Activated T-cell treated with anti-CD3 and anti-CD28 coated beads, Interleukin-2, amount 50 U/mL, for 1 hour (primary cell): ENCODE results near the gene DRAM2.
"Not testable (repeated sequence)": the region's sequence is repeated elsewhere in the genome, so short reads cannot be mapped to it uniquely, and the experiment has no call there.

ENCODE experiments used
- DNase-seq: peaks from one replicate; pipeline ENCODE4 v3.0.0-alpha.2; 2020

Gene DRAM2

GRCh38 chr1:111141245-111142220 lies 1.6 kb upstream of the DRAM2 start:
- no peak for DNase-seq

DNA sequence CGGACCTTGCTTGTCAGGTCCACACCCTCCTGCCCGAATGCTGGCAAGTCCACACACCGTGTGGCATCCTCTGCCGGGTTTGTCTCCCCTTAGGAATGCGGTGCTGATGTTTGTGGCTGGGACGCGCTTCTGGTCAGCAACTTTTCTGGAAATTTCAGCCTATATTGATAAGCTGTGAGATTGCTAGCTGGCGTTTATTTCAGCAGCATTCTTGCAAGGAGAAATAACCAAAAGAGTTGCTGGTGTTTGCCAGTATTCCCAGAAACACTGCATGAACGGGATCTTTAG lies 731 bp upstream of the DRAM2 start:
- DNase-seq, result no peak

GRCh38 chr1:111139324-111139955 lies 453 bp downstream of the DRAM2 start:
- no peak for DNase-seq

DNA sequence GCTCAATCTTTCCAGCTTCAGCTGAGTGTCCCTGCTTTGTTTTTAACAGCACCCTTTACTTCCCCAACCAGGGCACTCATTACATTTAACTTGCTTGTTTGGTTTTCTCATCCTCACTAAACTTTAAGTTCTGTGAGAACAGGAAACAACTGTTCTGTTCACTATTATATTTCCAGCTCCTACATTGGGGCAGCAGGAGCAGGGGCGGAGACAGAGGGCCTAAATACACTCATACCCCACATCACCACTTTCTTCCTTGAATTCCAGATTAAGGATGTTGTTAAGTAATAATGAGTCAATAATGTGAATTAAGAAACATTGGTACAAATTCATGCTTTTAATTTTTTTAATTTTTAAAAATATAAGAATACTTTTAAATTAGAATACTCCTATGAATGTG lies 6.0 kb downstream of the DRAM2 start:
- DNase-seq, result no peak

DNA sequence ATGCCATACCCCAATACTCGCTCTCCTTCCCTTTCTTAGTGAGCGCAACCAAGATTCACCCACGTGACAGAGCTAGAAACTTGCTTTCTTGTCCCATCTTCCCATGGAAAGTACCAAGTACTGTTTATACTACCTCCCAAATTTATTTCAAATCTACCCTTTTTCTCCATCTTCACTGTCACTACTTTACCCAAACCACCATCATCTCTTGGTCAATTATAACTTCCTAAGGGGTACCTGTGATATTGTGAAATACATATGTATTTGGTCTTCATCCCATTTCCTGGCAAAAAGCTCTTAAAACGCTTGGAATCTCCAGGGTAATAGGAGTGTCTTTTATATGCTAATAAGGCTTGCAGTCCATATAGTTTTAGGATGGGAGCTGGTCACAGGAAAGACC lies 8.2 kb downstream of the DRAM2 start:
- no peak for DNase-seq

DNA sequence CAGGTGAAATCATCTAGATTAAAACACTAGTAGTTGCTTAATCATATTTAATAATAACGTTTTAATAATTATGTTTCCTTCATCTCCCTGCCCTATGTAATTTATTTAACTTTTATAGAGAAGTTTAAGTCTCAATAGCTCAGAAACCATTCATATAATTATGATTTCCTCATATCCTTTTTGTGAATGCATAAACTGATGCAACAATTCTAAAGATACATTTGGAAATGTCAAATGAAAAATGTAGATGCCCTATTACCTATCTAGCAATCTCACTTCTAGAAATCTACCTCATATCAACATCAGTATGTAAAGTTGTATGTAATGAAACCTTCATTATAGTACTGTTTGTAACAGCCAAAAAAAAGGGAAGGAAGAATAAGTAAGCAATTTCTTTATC lies 10.5 kb downstream of the DRAM2 start:
- no peak for DNase-seq

DNA sequence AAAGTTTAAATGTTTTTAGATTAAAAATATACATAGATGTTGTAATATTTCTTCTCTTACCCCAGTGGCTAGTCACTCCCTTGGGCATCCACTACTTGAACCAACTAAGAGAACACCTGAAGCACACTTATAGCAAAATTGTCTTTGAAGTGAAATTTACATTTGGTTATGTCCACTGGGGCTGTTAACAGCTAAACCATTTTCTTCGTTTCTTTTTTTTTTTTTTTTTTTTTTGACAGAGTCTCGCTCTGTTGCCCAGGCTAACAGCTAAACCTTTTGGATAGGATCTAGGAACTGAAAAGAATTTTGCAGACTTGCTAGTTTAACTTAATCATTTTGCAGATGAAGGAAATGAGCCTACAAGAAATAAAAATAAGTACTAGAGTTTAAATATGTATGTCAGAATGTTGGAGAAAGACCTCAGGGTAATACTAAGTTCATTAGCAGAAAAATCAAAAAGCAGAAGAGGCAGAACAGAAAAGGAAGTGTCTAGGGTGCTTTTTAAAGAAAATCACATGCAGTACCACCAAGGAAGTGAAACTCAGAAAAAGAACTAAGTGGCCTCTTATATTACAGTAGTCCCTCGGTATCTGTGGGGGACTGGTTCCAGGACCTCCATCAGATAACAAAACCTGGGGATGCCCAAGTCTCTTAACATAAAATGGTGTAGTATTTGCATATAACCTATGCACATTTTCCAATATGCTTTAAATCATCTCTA lies 11.8 kb downstream of the DRAM2 start:
- DNase-seq, result no peak

GRCh38 chr1:111126354-111126753 lies 13.5 kb downstream of the DRAM2 start:
- no peak for DNase-seq

- DNase-seq, result no peak
Observed at GRCh38 chr1:111116496-111116895, 23.4 kb downstream of the DRAM2 start.

DNA sequence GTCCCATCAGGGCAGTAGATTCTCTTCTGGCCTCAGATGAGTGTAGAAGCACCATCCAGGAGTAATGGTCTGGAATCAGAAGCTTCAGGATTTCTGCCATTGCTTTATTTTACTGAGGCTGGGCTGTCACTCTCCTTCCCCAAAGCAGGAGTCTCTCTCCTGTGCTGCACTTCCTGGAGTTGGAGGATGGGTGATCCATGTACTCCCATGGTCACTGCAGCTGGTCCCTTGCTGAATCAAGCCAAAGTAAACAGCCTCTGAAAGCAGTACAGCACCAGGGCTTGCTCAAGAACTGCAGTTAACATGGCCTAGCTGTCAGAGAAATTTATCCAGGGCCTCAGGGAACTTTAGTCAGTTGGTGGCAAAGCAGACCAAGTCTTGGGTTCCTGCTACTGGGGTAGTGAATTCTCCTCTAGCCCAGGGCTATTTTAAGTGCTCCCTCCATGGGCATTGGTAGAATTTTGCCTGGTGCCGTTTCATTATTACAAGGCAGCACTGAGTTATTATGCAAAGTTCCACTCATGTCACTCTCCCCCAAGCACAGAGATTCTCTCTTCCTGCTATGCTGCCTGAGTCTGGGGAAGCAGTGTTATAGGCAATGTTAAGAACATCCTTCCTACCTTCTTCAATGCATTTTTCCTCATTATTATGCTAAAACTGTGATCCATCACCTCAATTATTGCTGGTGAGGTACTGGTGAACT lies 29.5 kb downstream of the DRAM2 start:
- no peak for DNase-seq

GRCh38 chr1:111104981-111105380 lies 34.9 kb downstream of the DRAM2 start:
- no peak for DNase-seq

GRCh38 chr1:111101854-111102642 lies 37.8 kb downstream of the DRAM2 start:
- no peak for DNase-seq

DNA sequence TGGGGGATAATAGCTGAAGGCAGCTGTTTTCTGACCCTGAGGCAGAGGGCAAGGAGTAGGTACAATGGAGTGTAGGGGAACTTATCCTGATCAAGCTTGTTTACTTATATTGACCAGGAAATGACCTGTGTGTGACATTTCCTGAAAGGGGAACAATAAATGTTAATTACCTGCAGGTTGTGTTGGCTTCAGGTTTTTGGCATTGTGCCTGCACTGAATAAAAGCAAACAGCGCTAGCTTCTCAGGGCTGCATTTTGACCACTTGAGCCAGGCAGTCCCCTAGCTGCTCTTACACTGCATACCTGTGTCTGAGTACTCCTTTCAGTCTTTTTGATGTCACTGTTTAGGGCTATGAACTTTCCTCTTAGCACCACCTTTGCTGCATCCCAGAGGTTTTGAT lies 40.6 kb downstream of the DRAM2 start:
- DNase-seq, result no peak

DNA sequence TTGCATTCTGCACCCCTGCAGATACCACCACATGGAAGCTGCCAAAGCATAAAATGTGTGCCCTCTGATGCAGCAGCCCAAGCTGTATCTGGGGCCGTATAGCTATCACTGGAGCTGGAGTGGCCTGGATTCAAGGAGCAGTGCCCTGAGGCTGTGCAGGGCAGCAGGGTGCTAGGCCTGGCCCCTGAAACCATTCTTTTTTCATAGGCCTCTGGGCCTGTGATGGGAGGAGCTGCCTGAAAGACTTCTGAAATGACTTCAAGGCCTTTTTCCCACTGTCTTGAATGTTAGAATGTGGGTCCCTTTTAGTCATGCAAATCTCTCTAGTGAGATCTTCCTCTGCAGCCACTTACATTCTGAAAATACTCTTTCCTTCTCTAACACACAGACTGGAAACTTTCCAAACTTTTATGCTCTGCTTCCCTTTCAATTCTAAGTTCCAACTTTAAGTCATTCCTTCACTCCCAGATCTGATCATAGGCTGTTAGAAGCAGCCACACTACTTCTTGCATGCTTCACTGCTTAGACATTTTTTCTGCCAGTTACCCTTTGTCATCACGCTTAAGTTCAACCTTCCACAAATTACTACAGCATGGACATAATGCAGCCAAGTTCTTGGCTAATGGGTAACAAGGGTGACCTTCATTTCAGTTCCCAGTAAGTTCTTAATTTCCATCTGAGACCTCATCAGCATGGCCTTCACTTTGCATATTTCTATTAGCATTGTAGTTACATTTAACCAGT lies 42.4 kb downstream of the DRAM2 start:
- no peak for DNase-seq

- DNase-seq, result not testable (repeated sequence)
Observed at GRCh38 chr1:111095421-111095820, 44.5 kb downstream of the DRAM2 start.

- no peak for DNase-seq
Observed at GRCh38 chr1:111089638-111090037, 50.3 kb downstream of the DRAM2 start.

DNA sequence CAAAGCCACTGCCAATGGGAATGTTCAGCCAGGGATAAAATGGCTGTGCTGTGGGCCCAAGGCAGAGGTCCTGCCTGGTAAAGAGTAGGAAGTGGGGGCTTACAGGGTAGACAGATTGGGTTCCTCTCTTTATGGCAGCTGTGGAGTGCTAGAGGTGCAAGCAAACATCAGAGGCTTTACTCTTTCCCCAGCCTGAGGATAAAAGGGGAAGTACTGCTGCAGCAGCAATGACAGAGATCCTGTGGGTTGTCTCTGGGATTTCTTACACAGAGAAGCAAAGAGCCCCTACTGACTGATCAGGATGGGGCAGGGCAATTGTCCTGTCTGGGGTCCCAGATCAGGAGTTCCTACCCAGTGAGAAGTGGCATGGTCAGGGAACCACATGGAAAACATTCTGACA lies 54.2 kb downstream of the DRAM2 start:
- no peak for DNase-seq

DNA sequence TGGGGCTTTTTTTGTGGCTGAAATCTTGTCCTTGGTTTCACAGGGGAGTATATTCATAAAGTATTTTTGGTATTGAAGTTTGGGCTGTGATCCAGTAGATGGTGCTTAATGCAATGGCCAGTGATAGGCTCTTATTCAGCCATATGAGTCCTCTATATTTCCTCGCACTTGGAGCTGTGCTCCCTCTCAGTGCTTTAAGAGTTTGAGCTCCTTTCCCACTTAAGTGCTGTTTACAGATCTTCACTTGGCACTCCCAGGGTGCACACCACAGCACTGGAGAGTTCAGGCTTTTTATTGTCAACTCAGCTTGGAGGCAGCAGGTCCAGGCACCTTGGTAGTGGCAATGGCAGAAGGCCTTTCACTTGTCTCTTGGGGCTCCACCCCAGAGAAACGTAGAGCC lies 54.9 kb downstream of the DRAM2 start:
- no peak for DNase-seq

GRCh38 chr1:111082421-111083203 lies 57.3 kb downstream of the DRAM2 start:
- DNase-seq, result no peak

GRCh38 chr1:111079329-111079728 lies 60.6 kb downstream of the DRAM2 start:
- not testable (repeated sequence) for DNase-seq

DNA sequence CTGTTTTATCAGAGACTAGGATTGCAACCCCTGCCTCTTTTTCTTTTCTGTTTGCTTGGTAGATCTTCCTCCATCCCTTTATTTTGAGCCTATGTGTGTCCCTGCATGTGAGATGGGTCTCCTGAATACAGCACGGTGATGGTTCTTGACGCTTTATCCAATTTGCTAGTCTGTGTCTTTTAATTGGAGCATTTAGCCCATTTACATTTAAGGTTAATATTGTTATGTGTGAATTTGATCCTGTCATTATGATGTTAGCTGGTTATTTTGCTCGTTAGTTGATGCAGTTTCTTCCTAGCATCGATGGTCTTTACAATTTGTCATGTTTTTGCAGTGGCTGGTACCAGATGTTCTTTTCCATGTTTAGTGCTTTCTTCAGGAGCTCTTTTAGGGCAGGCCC lies 62.6 kb downstream of the DRAM2 start:
- not testable (repeated sequence) for DNase-seq
